Measurements from ENCODE around the gene S100A11.

S100A11 gene

GRCh38 chr1:151984313-151984956 is 52.4 kb downstream of the S100A11 start:
- H3K4me1 ChIP-seq (ENCODE audit: control insufficient read depth, insufficient read depth, low read length, poor library complexity, severe bottlenecking): peaks cover 59% of the 10 kb centered on the region
- WGBS, 2 experiments (ENCODE audit: insufficient coverage in 2 of 2): 100% methylated on average over 1 of the region's 1 CpG; no CpG with 5 or more reads in 1 of the 2 experiments
- no peak overlapping the region for H3K27ac ChIP-seq (ENCODE audit: low read depth, low read length, severe bottlenecking)
- peaks cover 82% of the 10 kb centered on the region for H3K36me3 ChIP-seq (ENCODE audit: control insufficient read depth, insufficient read depth, low read length)
- no peaks in the 10 kb centered on the region for H3K9me3 ChIP-seq (ENCODE audit: control insufficient read depth, low read length)
- H3K4me3 ChIP-seq (ENCODE audit: extremely low read depth, insufficient read depth, low read length, poor library complexity, severe bottlenecking): no peak overlapping the region
